Osteoblast (primary cell): ENCODE data around the gene ZNF439. TPM values are rescaled to one million over a fixed set of nuclear protein-coding genes. Genes with fewer than 3 reads are reported as not detected.
"Not testable (repeated sequence)": the region's sequence is repeated elsewhere in the genome, so short reads cannot be mapped to it uniquely, and the experiment has no call there.

Source experiments
- DNase-seq: peaks from one replicate; pipeline ENCODE4 v3.0.0; 2011; ENCODE audit warnings: low spot score, mixed read lengths; ENCODE audit not compliant: insufficient read length; ENCODE audit errors: missing footprints
- H2AFZ ChIP-seq: 2 replicates; pipeline ENCODE4 v1.6.0; 2011; ENCODE audit warnings: mild to moderate bottlenecking, low read length
- H3K27ac ChIP-seq: 2 replicates; pipeline ENCODE4 v1.5.1; 2011; ENCODE audit warnings: mild to moderate bottlenecking, low read depth, low read length, moderate library complexity
- H3K27me3 ChIP-seq: 2 replicates; pipeline ENCODE4 v1.6.0; 2012; ENCODE audit warnings: mild to moderate bottlenecking, control low read depth, inconsistent platforms, low read length, moderate library complexity; ENCODE audit not compliant: insufficient read depth
- H3K36me3 ChIP-seq: 2 replicates; pipeline ENCODE4 v1.5.1; 2011; ENCODE audit warnings: mild to moderate bottlenecking, low read length, control low read depth, moderate library complexity; ENCODE audit not compliant: insufficient read depth
- H3K4me1 ChIP-seq: 2 replicates; pipeline ENCODE4 v1.5.1; 2011; ENCODE audit warnings: mild to moderate bottlenecking, low read length, control low read depth, moderate library complexity; ENCODE audit not compliant: insufficient read depth
- H3K4me2 ChIP-seq: 2 replicates; pipeline ENCODE4 v1.6.0; 2011; ENCODE audit warnings: mild to moderate bottlenecking, low read length; ENCODE audit not compliant: insufficient read depth
- H3K4me3 ChIP-seq: fragments of 200-600 bp; sonication (generic); 3 replicates; pipeline ENCODE4 v1.5.1; 2012; ENCODE audit warnings: mild to moderate bottlenecking, low read length, inconsistent platforms; ENCODE audit not compliant: insufficient read depth
- H3K79me2 ChIP-seq: 2 replicates; pipeline ENCODE4 v1.6.0; 2012; ENCODE audit warnings: mild to moderate bottlenecking, low read length, control low read depth, inconsistent platforms; ENCODE audit not compliant: insufficient read depth
- H3K9me3 ChIP-seq: 2 replicates; pipeline ENCODE4 v1.5.1; 2011; ENCODE audit warnings: low read depth, low read length, control low read depth
- H4K20me1 ChIP-seq: 2 replicates; pipeline ENCODE4 v1.6.0; 2012; ENCODE audit warnings: mild to moderate bottlenecking, low read length, control low read depth; ENCODE audit not compliant: insufficient read depth
- CTCF ChIP-seq: IDR thresholded peaks from 2 replicates; pipeline ENCODE4 v1.5.1; 2011; ENCODE audit warnings: mild to moderate bottlenecking, low read depth, low read length, moderate library complexity; ENCODE audit errors: extremely low read depth
- total RNA-seq: library from RNA; depleted of rRNA; stranded (reverse); fragments of >200 nt; gene quantifications from 2 replicates; pipeline ENCODE4 v1.2.3, GENCODE V29; 2012

ZNF439 gene
- total RNA-seq, 1 donor: 8.7 TPM

GRCh38 chr19:11832253-11832912, 16.1 kb upstream of the ZNF439 start:
- H3K36me3 ChIP-seq: peaks cover 26% of the 10 kb centered on the region
- H3K4me3 ChIP-seq: no peak overlapping the region
- no peak overlapping the region for H3K4me2 ChIP-seq
- no peaks in the 10 kb centered on the region for H4K20me1 ChIP-seq
- no peak for TF ChIP-seq CTCF
- DNase-seq: no peak
- H2AFZ ChIP-seq: no peak overlapping the region
- no peaks in the 10 kb centered on the region for H3K27me3 ChIP-seq
- no peak overlapping the region for H3K27ac ChIP-seq
- H3K79me2 ChIP-seq: peaks cover 7% of the 10 kb centered on the region
- H3K9me3 ChIP-seq: peaks cover 43% of the 10 kb centered on the region
- no peaks in the 10 kb centered on the region for H3K4me1 ChIP-seq

GRCh38 chr19:11833541-11833940, 15.0 kb upstream of the ZNF439 start:
- no peaks in the 10 kb centered on the region for H4K20me1 ChIP-seq
- H3K9me3 ChIP-seq: peaks cover 46% of the 10 kb centered on the region
- DNase-seq: no peak

GRCh38 chr19:11835626-11836066, 12.9 kb upstream of the ZNF439 start:
- not testable (repeated sequence) for H3K27me3 ChIP-seq, H2AFZ ChIP-seq, H3K4me1 ChIP-seq, DNase-seq, H3K4me2 ChIP-seq, H3K79me2 ChIP-seq, H3K4me3 ChIP-seq, H3K27ac ChIP-seq, H4K20me1 ChIP-seq
- Histone ChIP-seq H3K9me3 (peaks cover 44% of the 10 kb centered on the region), H3K36me3 (peaks cover 26% of the 10 kb centered on the region)

More at GRCh38 chr19:11833541-11833940, 15.0 kb upstream of the ZNF439 start:
- Histone ChIP-seq H2AFZ (no peak overlapping the region), H3K4me1 (no peaks in the 10 kb centered on the region), H3K27ac (no peak overlapping the region), H3K36me3 (peaks cover 26% of the 10 kb centered on the region), H3K4me2 (no peak overlapping the region), H3K79me2 (peaks cover 4% of the 10 kb centered on the region), H3K27me3 (no peaks in the 10 kb centered on the region), H3K4me3 (no peak overlapping the region)
- TF ChIP-seq CTCF: no peak

- Histone ChIP-seq H3K27me3 (no peaks in the 10 kb centered on the region), H3K9me3 (no peaks in the 10 kb centered on the region), H2AFZ (no peak overlapping the region), H4K20me1 (no peaks in the 10 kb centered on the region), H3K4me2 (no peak overlapping the region), H3K4me3 (no peak overlapping the region), H3K36me3 (no peaks in the 10 kb centered on the region), H3K79me2 (no peaks in the 10 kb centered on the region), H3K4me1 (no peaks in the 10 kb centered on the region), H3K27ac (no peak overlapping the region)
- no peak for TF ChIP-seq CTCF
- no peak for DNase-seq
Observed at GRCh38 chr19:11843722-11844121, 4.8 kb upstream of the ZNF439 start.

- H3K9me3 ChIP-seq, H4K20me1 ChIP-seq, DNase-seq, H3K79me2 ChIP-seq, H3K36me3 ChIP-seq, H3K4me1 ChIP-seq, H3K27ac ChIP-seq, H3K4me2 ChIP-seq, H3K4me3 ChIP-seq, H2AFZ ChIP-seq, H3K27me3 ChIP-seq: not testable (repeated sequence)
Observed at GRCh38 chr19:11847615-11848014, 911 bp upstream of the ZNF439 start.
